ENCODE data around the gene GNAS.

GNAS gene

DNA sequence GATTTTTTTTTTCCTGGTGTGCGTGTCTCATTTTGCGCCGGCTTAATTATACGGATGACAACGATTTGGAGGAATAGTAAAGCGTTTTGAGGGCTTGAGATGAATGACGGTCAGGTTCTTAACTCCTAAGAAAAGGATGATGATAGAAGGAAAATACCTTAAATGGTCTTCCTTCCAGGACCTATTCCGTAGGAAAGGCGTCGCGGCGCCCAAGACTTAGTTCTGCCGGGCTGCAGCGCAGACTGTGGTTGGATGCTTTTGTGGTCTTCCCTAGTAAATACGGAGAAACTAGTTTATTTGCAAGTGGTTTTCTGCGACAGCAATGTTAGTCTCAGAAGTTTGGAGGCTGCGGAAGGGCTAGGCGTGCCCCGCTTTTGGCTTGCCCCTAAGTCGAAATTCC, 10.2 kb upstream of the GNAS start:
- H3K4me3 ChIP-seq (ENCODE audit: low read depth in 1 of 2, low read length in 2 of 2): no peak overlapping the region
- H3K9me3 ChIP-seq (ENCODE audit: control insufficient read depth in 1 of 2, low read length in 2 of 2): no peaks in the 10 kb centered on the region
- no peaks in the 10 kb centered on the region for H3K36me3 ChIP-seq (ENCODE audit: control insufficient read depth in 1 of 2, insufficient read depth in 2 of 2, low read length in 2 of 2)
- no peak overlapping the region for H3K27ac ChIP-seq (ENCODE audit: low read length)
- no peaks in the 10 kb centered on the region for H3K27me3 ChIP-seq (ENCODE audit: low read depth, low read length)
- H3K4me1 ChIP-seq (ENCODE audit: control insufficient read depth in 1 of 2, insufficient read depth in 2 of 2, low read length in 2 of 2): peaks cover 0 to 16% of the 10 kb centered on the region in 2 donors

GRCh38 chr20:58843128-58843556, 9.4 kb upstream of the GNAS start:
- no peaks in the 10 kb centered on the region for H3K9me3 ChIP-seq (ENCODE audit: control insufficient read depth in 1 of 2, low read length in 2 of 2)
- H3K27me3 ChIP-seq (ENCODE audit: low read depth, low read length): no peaks in the 10 kb centered on the region
- no peak overlapping the region for H3K4me3 ChIP-seq (ENCODE audit: low read depth in 1 of 2, low read length in 2 of 2)
- peaks cover 0 to 16% of the 10 kb centered on the region in 2 donors for H3K4me1 ChIP-seq (ENCODE audit: control insufficient read depth in 1 of 2, insufficient read depth in 2 of 2, low read length in 2 of 2)
- no peak overlapping the region for H3K27ac ChIP-seq (ENCODE audit: low read length)
- no peaks in the 10 kb centered on the region for H3K36me3 ChIP-seq (ENCODE audit: control insufficient read depth in 1 of 2, insufficient read depth in 2 of 2, low read length in 2 of 2)

- Histone ChIP-seq H3K4me3 (ENCODE audit: low read depth in 1 of 2, low read length in 2 of 2) (no peak overlapping the region), H3K9me3 (ENCODE audit: control insufficient read depth in 1 of 2, low read length in 2 of 2) (no peaks in the 10 kb centered on the region), H3K27ac (ENCODE audit: low read length) (no peak overlapping the region), H3K36me3 (ENCODE audit: control insufficient read depth in 1 of 2, insufficient read depth in 2 of 2, low read length in 2 of 2) (no peaks in the 10 kb centered on the region), H3K4me1 (ENCODE audit: control insufficient read depth in 1 of 2, insufficient read depth in 2 of 2, low read length in 2 of 2) (peaks cover 0 to 13% of the 10 kb centered on the region in 2 donors), H3K27me3 (ENCODE audit: low read depth, low read length) (no peaks in the 10 kb centered on the region)
These were observed 6.8 kb upstream of the GNAS start for GRCh38 chr20:58845706-58846105.

DNA sequence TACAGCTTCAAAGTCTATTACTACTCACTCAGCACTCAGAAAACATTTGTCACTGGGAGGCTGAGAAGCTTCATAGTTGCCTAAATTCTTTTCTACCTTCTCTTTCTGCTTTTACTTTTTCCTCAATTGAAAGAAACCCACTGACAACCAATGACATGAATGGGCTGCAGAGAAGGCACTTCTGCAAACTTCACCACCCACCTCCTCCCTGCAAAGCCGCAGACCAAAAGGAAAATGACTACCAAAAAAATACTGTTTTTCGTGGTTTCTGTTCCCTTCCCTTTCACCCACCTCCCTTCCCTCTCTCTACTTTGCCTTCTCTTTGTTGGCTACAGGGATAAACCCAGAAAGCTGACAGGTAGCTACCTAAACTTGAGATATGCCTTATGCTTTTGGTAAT, 5.1 kb upstream of the GNAS start:
- no peak overlapping the region for H3K27ac ChIP-seq (ENCODE audit: low read length)
- H3K9me3 ChIP-seq (ENCODE audit: control insufficient read depth in 1 of 2, low read length in 2 of 2): no peaks in the 10 kb centered on the region
- H3K4me3 ChIP-seq (ENCODE audit: low read depth in 1 of 2, low read length in 2 of 2): no peak overlapping the region
- H3K36me3 ChIP-seq (ENCODE audit: control insufficient read depth in 1 of 2, insufficient read depth in 2 of 2, low read length in 2 of 2): no peaks in the 10 kb centered on the region
- peaks cover 15% of the 10 kb centered on the region for H3K27me3 ChIP-seq (ENCODE audit: low read depth, low read length)
- peaks cover 0 to 23% of the 10 kb centered on the region in 2 donors for H3K4me1 ChIP-seq (ENCODE audit: control insufficient read depth in 1 of 2, insufficient read depth in 2 of 2, low read length in 2 of 2)

DNA sequence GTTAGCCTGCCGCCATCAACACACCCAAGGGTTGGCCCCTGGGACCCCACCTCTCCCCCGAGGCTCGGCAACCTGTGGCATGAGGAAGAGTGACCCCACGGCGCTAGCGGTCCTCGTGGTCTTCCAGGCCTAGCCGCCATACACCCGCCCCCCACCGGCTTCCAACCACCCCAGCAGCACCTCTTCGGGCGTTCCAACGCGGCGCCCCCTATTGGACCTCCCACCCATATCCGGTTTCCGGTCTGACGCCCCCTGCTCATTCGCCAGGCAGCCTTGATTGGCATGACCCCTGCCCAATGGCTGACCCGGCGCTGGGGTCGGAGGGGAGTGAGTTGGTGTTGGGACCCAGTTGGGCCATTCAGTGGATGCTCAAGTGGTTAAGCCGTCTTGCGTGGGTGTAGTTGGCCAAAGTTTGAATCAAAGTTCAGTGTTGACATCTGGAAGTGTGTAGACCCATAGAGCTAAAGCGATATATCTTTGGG, 1.8 kb upstream of the GNAS start, which contains the start of gene GNAS-AS1:
Gene GNAS-AS1 (minus strand): TSS at position 210 of the 482 bp plus-strand sequence.
- Histone ChIP-seq H3K36me3 (ENCODE audit: control insufficient read depth in 1 of 2, insufficient read depth in 2 of 2, low read length in 2 of 2) (no peaks in the 10 kb centered on the region), H3K4me3 (ENCODE audit: low read depth in 1 of 2, low read length in 2 of 2) (peak within 1 kb of the TSS; percentile 55 to 66), H3K27ac (ENCODE audit: low read length) (no peak within 1 kb of the TSS), H3K27me3 (ENCODE audit: low read depth, low read length) (peaks cover 34% of the 10 kb centered on the region), H3K4me1 (ENCODE audit: control insufficient read depth in 1 of 2, insufficient read depth in 2 of 2, low read length in 2 of 2) (peaks cover 0 to 42% of the 10 kb centered on the region in 2 donors), H3K9me3 (ENCODE audit: control insufficient read depth in 1 of 2, low read length in 2 of 2) (no peaks in the 10 kb centered on the region)

DNA sequence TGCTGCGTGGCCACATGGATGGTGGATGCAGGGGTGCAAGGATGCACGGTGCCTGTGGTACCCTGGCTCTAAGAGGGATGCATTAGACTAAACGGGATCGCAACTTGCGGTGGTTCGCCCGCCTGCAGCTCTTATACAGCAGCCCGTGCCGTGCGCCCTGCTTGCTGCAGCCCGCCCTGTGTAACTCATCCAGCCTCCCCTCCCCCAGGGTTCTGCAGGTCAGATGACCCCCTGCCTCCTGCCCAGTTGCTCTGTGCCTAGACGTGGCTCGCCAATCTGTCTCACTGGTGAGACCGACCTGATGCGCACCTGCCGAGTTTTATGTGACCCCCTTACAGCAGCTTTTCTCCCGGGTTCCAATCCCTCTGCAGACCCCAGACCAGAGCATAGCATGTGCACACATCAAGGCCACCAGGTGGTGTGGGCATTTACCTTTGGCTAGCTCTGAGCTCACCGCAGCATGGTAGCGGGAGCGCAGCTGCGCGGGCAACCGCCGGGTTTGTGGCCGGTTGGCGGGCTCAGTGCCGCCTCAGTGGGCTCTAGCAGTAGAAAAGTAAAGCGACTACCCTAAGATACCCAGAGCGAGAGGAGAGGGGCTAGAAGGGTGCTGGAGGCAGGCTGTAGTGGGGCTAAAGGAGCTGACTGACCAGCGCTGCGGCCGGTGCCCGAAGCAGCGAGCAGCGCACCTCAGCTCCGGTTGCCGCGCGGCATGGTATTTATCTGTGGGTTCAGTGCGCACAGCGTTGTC, 1.1 kb upstream of the GNAS start:
- no peak overlapping the region for H3K27ac ChIP-seq (ENCODE audit: low read length)

GRCh38 chr20:58851969-58852458, 502 bp upstream of the GNAS start:
- Histone ChIP-seq H3K4me1 (ENCODE audit: control insufficient read depth in 1 of 2, insufficient read depth in 2 of 2, low read length in 2 of 2) (peaks cover 0 to 46% of the 10 kb centered on the region in 2 donors), H3K27me3 (ENCODE audit: low read depth, low read length) (peaks cover 34% of the 10 kb centered on the region)

More for the DNA sequence above, 1.1 kb upstream of the GNAS start:
- no peaks in the 10 kb centered on the region for H3K9me3 ChIP-seq (ENCODE audit: control insufficient read depth in 1 of 2, low read length in 2 of 2)
- H3K4me3 ChIP-seq (ENCODE audit: low read depth in 1 of 2, low read length in 2 of 2): peak overlapping the region; percentile 55 to 66
- H3K4me1 ChIP-seq (ENCODE audit: control insufficient read depth in 1 of 2, insufficient read depth in 2 of 2, low read length in 2 of 2): peaks cover 0 to 46% of the 10 kb centered on the region in 2 donors
- H3K36me3 ChIP-seq (ENCODE audit: control insufficient read depth in 1 of 2, insufficient read depth in 2 of 2, low read length in 2 of 2): no peaks in the 10 kb centered on the region
- H3K27me3 ChIP-seq (ENCODE audit: low read depth, low read length): peaks cover 34% of the 10 kb centered on the region

GRCh38 chr20:58853466-58853865, 950 bp downstream of the GNAS start:
- Histone ChIP-seq H3K27me3 (ENCODE audit: low read depth, low read length) (peaks cover 34% of the 10 kb centered on the region), H3K4me1 (ENCODE audit: control insufficient read depth in 1 of 2, insufficient read depth in 2 of 2, low read length in 2 of 2) (peaks cover 0 to 46% of the 10 kb centered on the region in 2 donors), H3K4me3 (ENCODE audit: low read depth in 1 of 2, low read length in 2 of 2) (peak overlapping the region in 1 of 2 donors; percentile 32), H3K36me3 (ENCODE audit: control insufficient read depth in 1 of 2, insufficient read depth in 2 of 2, low read length in 2 of 2) (no peaks in the 10 kb centered on the region), H3K27ac (ENCODE audit: low read length) (no peak overlapping the region), H3K9me3 (ENCODE audit: control insufficient read depth in 1 of 2, low read length in 2 of 2) (no peaks in the 10 kb centered on the region)

More at GRCh38 chr20:58851969-58852458, 502 bp upstream of the GNAS start:
- Histone ChIP-seq H3K27ac (ENCODE audit: low read length) (no peak overlapping the region), H3K4me3 (ENCODE audit: low read depth in 1 of 2, low read length in 2 of 2) (peak overlapping the region; percentile 55 to 66), H3K9me3 (ENCODE audit: control insufficient read depth in 1 of 2, low read length in 2 of 2) (no peaks in the 10 kb centered on the region), H3K36me3 (ENCODE audit: control insufficient read depth in 1 of 2, insufficient read depth in 2 of 2, low read length in 2 of 2) (no peaks in the 10 kb centered on the region)

- Histone ChIP-seq H3K27ac (ENCODE audit: low read length) (no peak overlapping the region), H3K9me3 (ENCODE audit: control insufficient read depth in 1 of 2, low read length in 2 of 2) (no peaks in the 10 kb centered on the region), H3K4me3 (ENCODE audit: low read depth in 1 of 2, low read length in 2 of 2) (peak overlapping the region in 1 of 2 donors; percentile 32), H3K27me3 (ENCODE audit: low read depth, low read length) (peaks cover 34% of the 10 kb centered on the region), H3K4me1 (ENCODE audit: control insufficient read depth in 1 of 2, insufficient read depth in 2 of 2, low read length in 2 of 2) (peaks cover 0 to 46% of the 10 kb centered on the region in 2 donors), H3K36me3 (ENCODE audit: control insufficient read depth in 1 of 2, insufficient read depth in 2 of 2, low read length in 2 of 2) (no peaks in the 10 kb centered on the region)
These were observed 1.6 kb downstream of the GNAS start for GRCh38 chr20:58853976-58854637.

- H3K4me1 ChIP-seq (ENCODE audit: control insufficient read depth in 1 of 2, insufficient read depth in 2 of 2, low read length in 2 of 2): peaks cover 0 to 41% of the 10 kb centered on the region in 2 donors
- H3K27me3 ChIP-seq (ENCODE audit: low read depth, low read length): peaks cover 34% of the 10 kb centered on the region
- H3K27ac ChIP-seq (ENCODE audit: low read length): no peak overlapping the region
- no peaks in the 10 kb centered on the region for H3K36me3 ChIP-seq (ENCODE audit: control insufficient read depth in 1 of 2, insufficient read depth in 2 of 2, low read length in 2 of 2)
- H3K9me3 ChIP-seq (ENCODE audit: control insufficient read depth in 1 of 2, low read length in 2 of 2): no peaks in the 10 kb centered on the region
- peak overlapping the region; percentile 32 to 37 for H3K4me3 ChIP-seq (ENCODE audit: low read depth in 1 of 2, low read length in 2 of 2)
These were observed 2.3 kb downstream of the GNAS start for GRCh38 chr20:58854638-58855471.

Data from muscle layer of duodenum (tissue), 2 donors.